Measurements from ENCODE around the gene TYRP1. TPM values are rescaled to one million over a fixed set of nuclear protein-coding genes. Genes with fewer than 3 reads are reported as not detected.

Gene TYRP1
- total RNA-seq, 6 experiments from 2014 or later = not detected

GRCh38 chr9:12680341-12680740 lies 12.8 kb upstream of the TYRP1 start:
- intact Hi-C loops (cut with DNase I) = no loop called here
- Histone ChIP-seq H3K4me3 (no peak overlapping the region), H3K9me3 (no peaks in the 10 kb centered on the region), H3K27ac (no peak overlapping the region), H3K4me1 (no peaks in the 10 kb centered on the region), H3K36me3 (no peaks in the 10 kb centered on the region), H3K27me3 (no peaks in the 10 kb centered on the region)
- no peak for TF ChIP-seq POLR2A (IDR thresholded peaks at IDR 0.05)
- no peak for TF ChIP-seq CTCF (IDR thresholded peaks at IDR 0.05)
- DNase-seq (no peak), ATAC-seq (no peak)
- 31% methylated on average over 2 of the region's 2 CpGs for WGBS (ENCODE audit: insufficient coverage, low coverage, low lambda C conversion rate, missing lambda C conversion rate)

- Histone ChIP-seq H3K36me3 (no peaks in the 10 kb centered on the region), H3K27me3 (no peaks in the 10 kb centered on the region), H3K4me3 (no peak overlapping the region), H3K9me3 (no peaks in the 10 kb centered on the region), H3K27ac (no peak overlapping the region), H3K4me1 (no peaks in the 10 kb centered on the region)
- TF ChIP-seq POLR2A (IDR thresholded peaks at IDR 0.05) = no peak
- TF ChIP-seq CTCF (IDR thresholded peaks at IDR 0.05) = no peak
- WGBS (ENCODE audit: insufficient coverage, low coverage, low lambda C conversion rate, missing lambda C conversion rate) = 86% methylated on average over 3 of the region's 3 CpGs
- intact Hi-C loops (cut with DNase I) = no loop called here
- ATAC-seq (no peak), DNase-seq (no peak)
Measured at GRCh38 chr9:12680757-12681156, 12.4 kb upstream of the TYRP1 start.

- no peak for ATAC-seq
Measured at GRCh38 chr9:12681620-12682019, 11.6 kb upstream of the TYRP1 start.

GRCh38 chr9:12684974-12685373 lies 8.2 kb upstream of the TYRP1 start:
- no peak overlapping the region for H3K4me3 ChIP-seq
- H3K27me3 ChIP-seq = no peaks in the 10 kb centered on the region
- intact Hi-C loops (cut with DNase I) = no loop called here
- H3K9me3 ChIP-seq = no peaks in the 10 kb centered on the region
- no peaks in the 10 kb centered on the region for H3K36me3 ChIP-seq
- DNase-seq = no peak
- 80% methylated on average over 1 of the region's 1 CpG for WGBS (ENCODE audit: insufficient coverage, low coverage, low lambda C conversion rate, missing lambda C conversion rate)
- H3K27ac ChIP-seq = no peak overlapping the region
- ATAC-seq = no peak
- TF ChIP-seq POLR2A (IDR thresholded peaks at IDR 0.05) (no peak), CTCF (IDR thresholded peaks at IDR 0.05) (no peak)
- no peaks in the 10 kb centered on the region for H3K4me1 ChIP-seq

More at GRCh38 chr9:12681620-12682019, 11.6 kb upstream of the TYRP1 start:
- Histone ChIP-seq H3K36me3 (no peaks in the 10 kb centered on the region), H3K4me1 (no peaks in the 10 kb centered on the region), H3K27me3 (no peaks in the 10 kb centered on the region), H3K4me3 (no peak overlapping the region), H3K27ac (no peak overlapping the region), H3K9me3 (no peaks in the 10 kb centered on the region)
- DNase-seq = no peak
- intact Hi-C loops (cut with DNase I) = no loop called here
- no peak for TF ChIP-seq CTCF (IDR thresholded peaks at IDR 0.05)
- TF ChIP-seq POLR2A (IDR thresholded peaks at IDR 0.05) = no peak

GRCh38 chr9:12689233-12689632 lies 4.0 kb upstream of the TYRP1 start:
- Histone ChIP-seq H3K9me3 (no peaks in the 10 kb centered on the region), H3K27me3 (no peaks in the 10 kb centered on the region), H3K36me3 (no peaks in the 10 kb centered on the region), H3K4me3 (no peak overlapping the region), H3K4me1 (no peaks in the 10 kb centered on the region), H3K27ac (no peak overlapping the region)
- no peak for DNase-seq
- TF ChIP-seq CTCF (IDR thresholded peaks at IDR 0.05) (no peak), POLR2A (IDR thresholded peaks at IDR 0.05) (no peak)
- intact Hi-C loops (cut with DNase I) = no loop called here
- no peak for ATAC-seq
- 13% methylated on average over 1 of the region's 1 CpG for WGBS (ENCODE audit: insufficient coverage, low coverage, low lambda C conversion rate, missing lambda C conversion rate)
